H9 (cell line): Measurements from ENCODE around the gene APOH. TPM values are rescaled to one million over a fixed set of nuclear protein-coding genes. Genes with fewer than 3 reads are reported as not detected.

ENCODE experiments used
- DNase-seq: peaks from one replicate; pipeline ENCODE4 v3.0.0-alpha.2; 2017
- H2AFZ ChIP-seq: one replicate; pipeline ENCODE4 v1.6.1; 2013; ENCODE audit warnings: mild to moderate bottlenecking, low read length, control low read depth, moderate library complexity
- H2AK5ac ChIP-seq: 2 replicates; pipeline ENCODE4 v1.6.1; 2013; ENCODE audit warnings: low read length, control low read depth, mixed read lengths; ENCODE audit not compliant: insufficient read length
- H2BK120ac ChIP-seq: one replicate; pipeline ENCODE4 v1.6.1; 2013; ENCODE audit warnings: low read depth, mild to moderate bottlenecking, low read length, control low read depth, inconsistent platforms; ENCODE audit not compliant: poor library complexity, severe bottlenecking
- H2BK12ac ChIP-seq: 2 replicates; pipeline ENCODE4 v1.6.1; 2013; ENCODE audit warnings: low read length, control low read depth, mixed read lengths, low read depth; ENCODE audit not compliant: insufficient read length
- H2BK15ac ChIP-seq: 2 replicates; pipeline ENCODE4 v1.6.1; 2013; ENCODE audit warnings: low read depth, low read length, control low read depth
- H2BK20ac ChIP-seq: one replicate; pipeline ENCODE4 v1.6.1; 2013; ENCODE audit warnings: low read depth, mild to moderate bottlenecking, low read length, control low read depth, inconsistent platforms; ENCODE audit not compliant: poor library complexity, severe bottlenecking
- H2BK5ac ChIP-seq: 2 replicates; pipeline ENCODE4 v1.6.1; 2013; ENCODE audit warnings: low read length, control low read depth, mixed read lengths; ENCODE audit not compliant: insufficient read length
- H3K14ac ChIP-seq: 2 replicates; pipeline ENCODE4 v1.6.1; 2013; ENCODE audit warnings: low read length, control low read depth; ENCODE audit not compliant: insufficient read depth
- H3K18ac ChIP-seq: 2 replicates; pipeline ENCODE4 v1.6.1; 2013; ENCODE audit warnings: low read depth, mild to moderate bottlenecking, mixed read lengths, low read length, control low read depth; ENCODE audit not compliant: insufficient read length
- H3K23ac ChIP-seq: 2 replicates; pipeline ENCODE4 v1.6.1; 2013; ENCODE audit warnings: low read length, control low read depth, mixed read lengths, low read depth; ENCODE audit not compliant: insufficient read length
- H3K23me2 ChIP-seq: 2 replicates; pipeline ENCODE4 v1.6.1; 2013; ENCODE audit warnings: low read depth, mild to moderate bottlenecking, mixed read lengths, low read length, control low read depth; ENCODE audit not compliant: insufficient read length, poor library complexity, severe bottlenecking
- H3K27ac ChIP-seq: 2 replicates; pipeline ENCODE4 v1.5.1; 2013; ENCODE audit warnings: low read length, control low read depth, mixed read lengths, low read depth; ENCODE audit not compliant: insufficient read length
- H3K27me3 ChIP-seq: 2 replicates; pipeline ENCODE4 v1.6.1; 2013; ENCODE audit warnings: low read length, control low read depth, inconsistent platforms; ENCODE audit not compliant: insufficient read depth
- H3K4ac ChIP-seq: 2 replicates; pipeline ENCODE4 v1.6.1; 2013; ENCODE audit warnings: low read depth, mild to moderate bottlenecking, control low read depth, inconsistent platforms, low read length, moderate library complexity
- H3K4me1 ChIP-seq: 2 replicates; pipeline ENCODE4 v1.6.1; 2013; ENCODE audit warnings: low read length, control low read depth, inconsistent platforms; ENCODE audit not compliant: insufficient read depth
- H3K4me2 ChIP-seq: 2 replicates; pipeline ENCODE4 v1.6.1; 2013; ENCODE audit warnings: low read length, control low read depth, mixed read lengths; ENCODE audit not compliant: insufficient read length, insufficient read depth
- H3K56ac ChIP-seq: 2 replicates; pipeline ENCODE4 v1.6.1; 2013; ENCODE audit warnings: low read depth, mild to moderate bottlenecking, mixed read lengths, low read length, control low read depth; ENCODE audit not compliant: insufficient read length
- H3K79me1 ChIP-seq: 2 replicates; pipeline ENCODE4 v1.6.1; 2013; ENCODE audit warnings: low read depth, mild to moderate bottlenecking, moderate library complexity, low read length, control low read depth, inconsistent platforms; ENCODE audit not compliant: insufficient read depth, poor library complexity, severe bottlenecking
- H3K79me2 ChIP-seq: 2 replicates; pipeline ENCODE4 v1.6.1; 2013; ENCODE audit warnings: low read length, control low read depth, inconsistent platforms; ENCODE audit not compliant: insufficient read depth
- H3K9ac ChIP-seq: 2 replicates; pipeline ENCODE4 v1.6.1; 2013; ENCODE audit warnings: low read length, control low read depth, mixed read lengths; ENCODE audit not compliant: insufficient read length; ENCODE audit errors: extremely low read depth
- H3K9me3 ChIP-seq: one replicate; pipeline ENCODE4 v1.6.1; 2013; ENCODE audit warnings: low read depth, low read length, inconsistent platforms; ENCODE audit not compliant: control insufficient read depth
- H3T11ph ChIP-seq: one replicate; pipeline ENCODE4 v1.6.1; 2013; ENCODE audit warnings: mild to moderate bottlenecking, low read length, control low read depth, inconsistent platforms
- H4K20me1 ChIP-seq: one replicate; pipeline ENCODE4 v1.6.1; 2013; ENCODE audit not compliant: control insufficient read depth, insufficient read length, insufficient read depth
- H4K5ac ChIP-seq: 2 replicates; pipeline ENCODE4 v1.6.1; 2013; ENCODE audit warnings: low read depth, mild to moderate bottlenecking, mixed read lengths, low read length, control low read depth; ENCODE audit not compliant: insufficient read length
- H4K8ac ChIP-seq: replicated peaks from 2 replicates; pipeline ENCODE4 v1.6.1; 2013; ENCODE audit warnings: low read length, control low read depth, mixed read lengths, low read depth; ENCODE audit not compliant: insufficient read length
- H4K91ac ChIP-seq: 2 replicates; pipeline ENCODE4 v1.6.1; 2013; ENCODE audit warnings: low read depth, mild to moderate bottlenecking, moderate library complexity, mixed read lengths, low read length, control low read depth; ENCODE audit not compliant: insufficient read length
- H3K27ac Mint-ChIP-seq, 3 experiments: 2 replicates in 2 of 3; 3 replicates in 1 of 3; pipeline ENCODE4 v1.8.0; 2020 to 2021; ENCODE audit warnings: mixed read lengths in 3 of 3, mild to moderate bottlenecking in 1 of 3, moderate library complexity in 1 of 3
- H3K27me3 Mint-ChIP-seq: 2 replicates; pipeline ENCODE4 v1.8.0; 2021; ENCODE audit warnings: low read depth, mild to moderate bottlenecking, moderate library complexity, mixed read lengths
- H3K36me3 Mint-ChIP-seq, 3 experiments: 2 replicates in 2 of 3; 3 replicates in 1 of 3; pipeline ENCODE4 v1.8.0; 2020 to 2021; ENCODE audit warnings: low read depth in 3 of 3, mixed read lengths in 3 of 3; ENCODE audit not compliant: insufficient read depth in 1 of 3
- H3K4me1 Mint-ChIP-seq, 2 experiments: 2 replicates each; pipeline ENCODE4 v1.8.0; 2020; ENCODE audit warnings: mixed read lengths in 2 of 2
- H3K4me3 Mint-ChIP-seq, 2 experiments: 2 replicates in 1 of 2; 3 replicates in 1 of 2; pipeline ENCODE4 v1.8.0; 2020 to 2021; ENCODE audit warnings: mild to moderate bottlenecking in 2 of 2, mixed read lengths in 2 of 2, moderate library complexity in 1 of 2
- H3K9me3 Mint-ChIP-seq, 2 experiments: 2 replicates in 1 of 2; 3 replicates in 1 of 2; pipeline ENCODE4 v1.8.0; 2020; ENCODE audit warnings: mild to moderate bottlenecking in 2 of 2, mixed read lengths in 2 of 2, moderate library complexity in 1 of 2
- CTCF ChIP-seq: fragments of 200-600 bp; sonication (generic); conservative IDR thresholded peaks from 3 replicates; pipeline ENCODE4 v1.8.0; 2021; ENCODE audit warnings: antibody characterized with exemption, mild to moderate bottlenecking
- WGBS: extraction: QIAGEN DNeasy Blood & Tissue Kit; methylation state at CpG from one replicate; pipeline ENCODE4 v1.1.7; 2013; ENCODE audit warnings: missing lambda C conversion rate, low lambda C conversion rate, mixed read lengths; ENCODE audit not compliant: insufficient read length; ENCODE audit errors: extremely low coverage; 5-methylcytosine and 5-hydroxymethylcytosine counted together
- total RNA-seq: library from RNA; stranded (reverse); gene quantifications from 2 replicates; pipeline ENCODE4 v1.2.1, GENCODE V29; 2021

The APOH gene
- total RNA-seq, 1 experiment from 2014 or later = not detected

GRCh38 chr17:66271512-66271911, 42.3 kb upstream of the APOH start:
- H3K79me1 ChIP-seq = no peaks in the 10 kb centered on the region
- no peak overlapping the region for H2BK15ac ChIP-seq
- no peaks in the 10 kb centered on the region for H3K79me2 ChIP-seq
- H3K14ac ChIP-seq = no peak overlapping the region
- no peak for DNase-seq
- no peak overlapping the region for H3K27ac Mint-ChIP-seq
- H2BK20ac ChIP-seq = no peak overlapping the region
- H2BK5ac ChIP-seq = no peak overlapping the region
- H2BK120ac ChIP-seq = no peak overlapping the region
- peaks cover 21 to 24% of the 10 kb centered on the region in 2 experiments for H3K9me3 Mint-ChIP-seq
- H3K4me3 Mint-ChIP-seq = no peak overlapping the region
- H2AFZ ChIP-seq = no peak overlapping the region
- no peaks in the 10 kb centered on the region for H3K9me3 ChIP-seq
- H4K5ac ChIP-seq = no peak overlapping the region
- peaks cover 2 to 24% (median 4%) of the 10 kb centered on the region in 3 experiments; a peak in 6 of 7 replicates for H3K36me3 Mint-ChIP-seq
- no peak for TF ChIP-seq CTCF
- H3K23ac ChIP-seq = no peak overlapping the region
- H3K18ac ChIP-seq = no peak overlapping the region
- no peak overlapping the region for H3K4ac ChIP-seq
- peaks cover 2% of the 10 kb centered on the region; the same call in 1 of the 2 replicates for H3K27me3 Mint-ChIP-seq
- no peaks in the 10 kb centered on the region for H3K23me2 ChIP-seq
- H4K91ac ChIP-seq = no peak overlapping the region
- H2AK5ac ChIP-seq = no peak overlapping the region
- H3K4me2 ChIP-seq = no peak overlapping the region
- no peak overlapping the region for H2BK12ac ChIP-seq
- no CpG with 5 or more reads among the region's 3 CpGs for WGBS
- H3K9ac ChIP-seq = no peak overlapping the region
- H3K4me1 ChIP-seq = no peaks in the 10 kb centered on the region
- no peak overlapping the region for H3K27ac ChIP-seq
- H3K4me1 Mint-ChIP-seq = no peaks in the 10 kb centered on the region
- no peaks in the 10 kb centered on the region for H3K27me3 ChIP-seq
- no peak overlapping the region for H3T11ph ChIP-seq
- no peak overlapping the region for H3K56ac ChIP-seq
- H4K8ac ChIP-seq = no peak overlapping the region
- H4K20me1 ChIP-seq = no peaks in the 10 kb centered on the region
